Neutrophil (primary cell): ENCODE results near the gene SRRM4.

Source experiments
- H3K27ac ChIP-seq: fragments of 200-600 bp; sonication (generic); 2 replicates; pipeline ENCODE4 v1.5.1; 2016; ENCODE audit warnings: mild to moderate bottlenecking, moderate library complexity
- H3K27me3 ChIP-seq: fragments of 200-600 bp; sonication (generic); 2 replicates; pipeline ENCODE4 v1.6.0; 2016; ENCODE audit warnings: mild to moderate bottlenecking
- H3K36me3 ChIP-seq: fragments of 200-600 bp; sonication (generic); 2 replicates; pipeline ENCODE4 v1.5.1; 2017
- H3K4me1 ChIP-seq, 2 experiments: fragments of 200-600 bp in 1 of 2; sonication (generic) in 1 of 2; 1 replicate in 1 of 2; 2 replicates in 1 of 2; pipeline versions ENCODE4 v1.5.1 to v1.6.1; 2013 to 2016; ENCODE audit warnings: low read depth in 1 of 2, low read length in 1 of 2, mild to moderate bottlenecking in 1 of 2, moderate library complexity in 1 of 2; ENCODE audit not compliant: control insufficient read depth in 1 of 2, insufficient read depth in 1 of 2
- H3K4me3 ChIP-seq, 2 experiments: fragments of 200-600 bp in 1 of 2; sonication (generic) in 1 of 2; 1 replicate in 1 of 2; 2 replicates in 1 of 2; pipeline ENCODE4 v1.5.1; 2013 to 2016; ENCODE audit warnings: low read depth in 1 of 2, low read length in 1 of 2, mild to moderate bottlenecking in 1 of 2, moderate library complexity in 1 of 2
- H3K9me3 ChIP-seq: fragments of 200-600 bp; sonication (generic); 2 replicates; pipeline ENCODE4 v1.5.1; 2016
- CTCF ChIP-seq: fragments of 200-600 bp; sonication (generic); IDR thresholded peaks from 2 replicates; pipeline ENCODE4 v1.5.1; 2016; ENCODE audit warnings: antibody characterized with exemption

The SRRM4 gene

GRCh38 chr12:119171691-119172425, 190.5 kb downstream of the SRRM4 start:
- TF ChIP-seq CTCF: no peak
- Histone ChIP-seq H3K27me3 (peaks cover 7% of the 10 kb centered on the region), H3K27ac (no peak overlapping the region), H3K4me1 (no peaks in the 10 kb centered on the region), H3K9me3 (no peaks in the 10 kb centered on the region), H3K4me3 (no peak overlapping the region), H3K36me3 (no peaks in the 10 kb centered on the region)

- no peak for TF ChIP-seq CTCF
- Histone ChIP-seq H3K4me3 (no peak overlapping the region), H3K36me3 (no peaks in the 10 kb centered on the region), H3K4me1 (no peaks in the 10 kb centered on the region), H3K27ac (no peak overlapping the region), H3K9me3 (no peaks in the 10 kb centered on the region), H3K27me3 (peaks cover 37% of the 10 kb centered on the region)
Measured at GRCh38 chr12:119175081-119175480, 193.7 kb downstream of the SRRM4 start.

GRCh38 chr12:119176267-119177055, 195.1 kb downstream of the SRRM4 start:
- Histone ChIP-seq H3K9me3 (no peaks in the 10 kb centered on the region), H3K27ac (no peak overlapping the region), H3K4me3 (no peak overlapping the region), H3K36me3 (no peaks in the 10 kb centered on the region), H3K4me1 (no peaks in the 10 kb centered on the region), H3K27me3 (peaks cover 37% of the 10 kb centered on the region)
- TF ChIP-seq CTCF: no peak

- no peaks in the 10 kb centered on the region for H3K9me3 ChIP-seq
- no peak for TF ChIP-seq CTCF
- no peaks in the 10 kb centered on the region for H3K36me3 ChIP-seq
- no peak overlapping the region for H3K27ac ChIP-seq
- no peak overlapping the region for H3K4me3 ChIP-seq
- peaks cover 37% of the 10 kb centered on the region for H3K27me3 ChIP-seq
- H3K4me1 ChIP-seq: no peaks in the 10 kb centered on the region
Measured at GRCh38 chr12:119177056-119177325, 195.7 kb downstream of the SRRM4 start.

- Histone ChIP-seq H3K36me3 (no peaks in the 10 kb centered on the region), H3K27me3 (peaks cover 37% of the 10 kb centered on the region), H3K4me3 (no peak overlapping the region), H3K27ac (no peak overlapping the region), H3K9me3 (no peaks in the 10 kb centered on the region), H3K4me1 (no peaks in the 10 kb centered on the region)
- no peak for TF ChIP-seq CTCF
Measured at GRCh38 chr12:119177724-119178380, 196.5 kb downstream of the SRRM4 start.
